ENCODE results near the gene SLC43A1.

The SLC43A1 gene

DNA sequence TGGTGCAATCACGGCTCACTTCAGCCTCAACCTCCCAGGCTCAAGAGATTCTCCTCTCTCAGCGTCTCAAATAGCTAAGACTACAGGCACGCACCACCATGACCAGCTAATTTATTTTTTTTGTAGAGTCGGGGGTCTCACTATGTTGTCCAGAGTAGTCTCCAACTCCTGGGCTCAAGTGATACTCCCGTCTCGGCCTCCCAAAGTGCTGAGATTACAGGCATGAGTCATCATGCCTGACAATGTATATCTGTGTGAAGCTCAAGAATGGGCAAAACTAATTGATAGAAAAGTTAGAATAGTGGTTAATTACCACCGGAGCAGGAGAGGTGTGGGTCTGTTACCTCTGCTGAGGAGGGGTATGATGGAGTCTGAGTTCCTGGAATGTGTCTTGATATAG, 79.5 kb downstream of the SLC43A1 start:
- H3K9me3 ChIP-seq (ENCODE audit: severe bottlenecking), result no peaks in the 10 kb centered on the region
- H3K36me3 ChIP-seq (ENCODE audit: low read depth), result no peaks in the 10 kb centered on the region
- no peaks in the 10 kb centered on the region for H3K27me3 ChIP-seq (ENCODE audit: insufficient read depth, poor library complexity, severe bottlenecking)
- TF ChIP-seq, protein P1, sequence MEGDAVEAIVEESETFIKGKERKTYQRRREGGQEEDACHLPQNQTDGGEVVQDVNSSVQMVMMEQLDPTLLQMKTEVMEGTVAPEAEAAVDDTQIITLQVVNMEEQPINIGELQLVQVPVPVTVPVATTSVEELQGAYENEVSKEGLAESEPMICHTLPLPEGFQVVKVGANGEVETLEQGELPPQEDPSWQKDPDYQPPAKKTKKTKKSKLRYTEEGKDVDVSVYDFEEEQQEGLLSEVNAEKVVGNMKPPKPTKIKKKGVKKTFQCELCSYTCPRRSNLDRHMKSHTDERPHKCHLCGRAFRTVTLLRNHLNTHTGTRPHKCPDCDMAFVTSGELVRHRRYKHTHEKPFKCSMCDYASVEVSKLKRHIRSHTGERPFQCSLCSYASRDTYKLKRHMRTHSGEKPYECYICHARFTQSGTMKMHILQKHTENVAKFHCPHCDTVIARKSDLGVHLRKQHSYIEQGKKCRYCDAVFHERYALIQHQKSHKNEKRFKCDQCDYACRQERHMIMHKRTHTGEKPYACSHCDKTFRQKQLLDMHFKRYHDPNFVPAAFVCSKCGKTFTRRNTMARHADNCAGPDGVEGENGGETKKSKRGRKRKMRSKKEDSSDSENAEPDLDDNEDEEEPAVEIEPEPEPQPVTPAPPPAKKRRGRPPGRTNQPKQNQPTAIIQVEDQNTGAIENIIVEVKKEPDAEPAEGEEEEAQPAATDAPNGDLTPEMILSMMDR (IDR thresholded peaks at IDR 0.05; ENCODE audit: poor library complexity, severe bottlenecking), result no peak
- no peak for ATAC-seq (ENCODE audit: low read depth)
- no peak overlapping the region for H3K27ac ChIP-seq (ENCODE audit: poor library complexity, severe bottlenecking)
- H3K4me3 ChIP-seq (ENCODE audit: severe bottlenecking), result no peak overlapping the region
- DNase-seq (ENCODE audit: low spot score), result no peak
- H3K4me1 ChIP-seq (ENCODE audit: insufficient read depth, poor library complexity, severe bottlenecking), result peaks cover 16% of the 10 kb centered on the region

DNA sequence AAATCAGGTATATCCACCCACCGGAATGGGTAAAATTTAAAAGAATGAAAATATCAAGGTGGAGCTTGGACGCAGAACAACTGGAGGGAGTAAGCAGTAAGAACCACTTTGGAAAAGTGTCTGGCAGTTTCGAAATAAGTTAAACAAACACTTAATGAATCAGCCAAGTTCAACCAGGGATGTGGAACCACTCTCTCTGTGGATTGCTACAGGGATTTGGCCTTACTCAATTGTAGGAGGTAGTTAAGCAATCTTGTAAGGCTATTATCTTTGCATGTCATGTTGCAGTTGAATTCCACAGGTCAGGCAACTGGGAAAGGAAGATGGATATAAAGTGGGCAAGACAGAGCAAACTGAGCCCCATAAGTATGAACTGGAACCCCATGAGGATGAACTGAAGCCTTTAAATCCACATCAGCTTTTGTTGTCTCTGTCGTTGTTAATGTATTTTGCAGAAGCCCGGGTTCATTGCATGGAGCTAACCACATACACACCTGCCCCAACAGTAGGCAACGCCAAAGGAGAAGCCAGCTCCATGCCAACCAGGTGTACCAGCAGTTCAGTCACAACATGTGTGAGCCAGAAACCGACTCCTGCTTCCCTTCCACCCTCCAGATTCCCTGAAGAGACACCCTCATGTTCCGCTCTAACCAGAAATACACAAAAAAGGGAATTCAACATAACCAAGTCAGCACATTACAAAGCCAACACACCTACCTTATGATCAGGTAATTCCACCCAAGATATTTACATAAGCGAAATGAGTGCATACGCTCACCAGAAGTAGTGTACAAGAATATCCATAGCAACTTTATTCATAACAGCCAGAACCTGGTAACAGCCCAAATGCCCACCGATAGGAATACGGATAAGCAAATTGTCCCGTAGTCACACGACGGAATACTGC, 80.6 kb downstream of the SLC43A1 start:
- Histone ChIP-seq H3K36me3 (ENCODE audit: low read depth) (no peaks in the 10 kb centered on the region), H3K9me3 (ENCODE audit: severe bottlenecking) (no peaks in the 10 kb centered on the region), H3K27ac (ENCODE audit: poor library complexity, severe bottlenecking) (peak overlapping the region; percentile 26), H3K27me3 (ENCODE audit: insufficient read depth, poor library complexity, severe bottlenecking) (no peaks in the 10 kb centered on the region), H3K4me3 (ENCODE audit: severe bottlenecking) (no peak overlapping the region), H3K4me1 (ENCODE audit: insufficient read depth, poor library complexity, severe bottlenecking) (peaks cover 16% of the 10 kb centered on the region)
- TF ChIP-seq, protein P1 (IDR thresholded peaks at IDR 0.05; ENCODE audit: poor library complexity, severe bottlenecking), result no peak
- ATAC-seq (ENCODE audit: low read depth) (peak; percentile 92), DNase-seq (ENCODE audit: low spot score) (no peak)
